ENCODE data around the gene ARHGAP24.

Gene ARHGAP24

DNA sequence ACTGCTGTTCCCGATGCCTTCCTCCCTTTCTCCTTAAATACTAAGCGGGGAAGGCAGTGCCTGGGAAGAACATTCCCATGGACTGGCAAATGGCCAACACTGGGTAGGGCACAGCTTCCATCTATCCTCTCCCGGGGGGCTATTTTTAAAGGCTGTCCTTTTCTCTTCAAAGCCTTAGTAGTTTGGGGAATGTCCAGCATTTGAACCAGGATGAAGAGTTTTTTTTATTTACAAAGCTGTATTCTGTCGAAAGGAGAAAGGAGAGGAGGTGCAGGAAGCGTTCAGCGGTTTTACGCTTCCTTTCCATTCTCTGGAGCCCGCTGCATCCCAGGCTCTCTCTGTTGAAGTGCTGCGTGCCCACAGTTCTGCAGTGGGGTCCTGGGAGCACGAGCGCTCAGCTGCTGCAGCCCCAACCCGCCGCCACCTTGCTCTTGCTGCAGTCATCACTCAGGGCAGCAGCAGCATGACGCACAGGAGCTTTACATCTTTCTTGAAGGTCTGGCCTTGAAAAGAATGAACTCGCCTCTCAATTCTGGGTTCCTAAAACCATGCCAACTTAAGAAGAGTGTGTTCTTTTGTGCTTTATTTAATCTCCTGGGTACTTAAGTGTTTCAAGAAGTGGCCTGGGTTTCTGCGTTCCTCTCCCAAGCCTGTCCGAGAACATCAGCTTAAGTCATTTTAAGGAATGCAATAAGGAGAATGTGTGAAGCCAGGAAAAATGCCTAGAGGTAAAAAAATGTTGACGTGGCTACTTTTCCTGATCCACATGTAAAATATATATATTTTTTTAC is 457.7 kb downstream of the ARHGAP24 start:
- no CpG with 5 or more reads among the region's 18 CpGs for WGBS (ENCODE audit: extremely low coverage, insufficient coverage, low lambda C conversion rate)
- Histone ChIP-seq H3K36me3 (ENCODE audit: control insufficient read depth, insufficient read depth, low read length) (no peaks in the 10 kb centered on the region), H4K5ac (ENCODE audit: low read length) (no peak overlapping the region), H2BK5ac (ENCODE audit: low read length) (no peak overlapping the region), H3K4me2 (ENCODE audit: low read length) (no peak overlapping the region), H2BK120ac (ENCODE audit: low read depth, low read length) (no peak overlapping the region), H3K27me3 (ENCODE audit: insufficient read depth, low read length, poor library complexity) (no peaks in the 10 kb centered on the region), H3K56ac (ENCODE audit: low read length) (no peak overlapping the region), H2AK5ac (ENCODE audit: low read length) (no peak overlapping the region), H3K4me1 (ENCODE audit: control insufficient read depth, low read depth, low read length) (no peaks in the 10 kb centered on the region), H3K23ac (ENCODE audit: low read length) (no peak overlapping the region), H3K79me2 (ENCODE audit: control insufficient read depth, insufficient read depth, low read length) (no peaks in the 10 kb centered on the region), H4K8ac (ENCODE audit: low read depth, low read length) (no peak overlapping the region), H3K4ac (ENCODE audit: low read depth, low read length) (no peak overlapping the region), H3K4me3 (ENCODE audit: low read length) (no peak overlapping the region), H3K79me1 (ENCODE audit: low read length) (no peaks in the 10 kb centered on the region), H3K9ac (ENCODE audit: low read length) (no peak overlapping the region), H3K18ac (ENCODE audit: low read length) (no peak overlapping the region), H3K27ac (ENCODE audit: low read depth, low read length) (no peak overlapping the region), H2BK15ac (replicated peaks; ENCODE audit: low read depth) (no peak overlapping the region)
- DNase-seq = peak; percentile 36

DNA sequence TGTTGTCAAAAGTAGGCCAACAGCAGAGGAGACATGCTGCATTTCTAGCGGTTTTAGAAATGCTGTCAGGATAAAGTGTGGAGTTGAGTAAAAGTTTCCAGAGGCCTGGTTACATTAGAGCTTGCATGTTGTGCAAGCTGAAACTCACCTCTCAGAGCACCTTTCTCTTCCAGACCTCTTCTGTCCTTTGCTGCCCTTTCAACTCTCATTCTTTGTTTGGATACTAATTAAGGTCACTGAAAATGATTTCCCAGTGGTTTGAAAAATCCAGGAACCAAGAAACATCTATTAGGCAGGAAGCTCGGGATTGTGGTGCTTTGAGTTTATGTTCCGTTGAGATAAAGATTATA is 458.3 kb downstream of the ARHGAP24 start:
- H3K4me2 ChIP-seq (ENCODE audit: low read length) = no peak overlapping the region
- no peak overlapping the region for H2AK5ac ChIP-seq (ENCODE audit: low read length)
- no peaks in the 10 kb centered on the region for H3K79me2 ChIP-seq (ENCODE audit: control insufficient read depth, insufficient read depth, low read length)
- H2BK15ac ChIP-seq (replicated peaks; ENCODE audit: low read depth) = no peak overlapping the region
- H3K56ac ChIP-seq (ENCODE audit: low read length) = no peak overlapping the region
- no peak overlapping the region for H3K23ac ChIP-seq (ENCODE audit: low read length)
- no peak overlapping the region for H2BK120ac ChIP-seq (ENCODE audit: low read depth, low read length)
- no peak overlapping the region for H3K4me3 ChIP-seq (ENCODE audit: low read length)
- no peak overlapping the region for H2BK5ac ChIP-seq (ENCODE audit: low read length)
- no CpG with 5 or more reads among the region's 3 CpGs for WGBS (ENCODE audit: extremely low coverage, insufficient coverage, low lambda C conversion rate)
- H3K4me1 ChIP-seq (ENCODE audit: control insufficient read depth, low read depth, low read length) = no peaks in the 10 kb centered on the region
- no peak overlapping the region for H3K4ac ChIP-seq (ENCODE audit: low read depth, low read length)
- H3K79me1 ChIP-seq (ENCODE audit: low read length) = no peaks in the 10 kb centered on the region
- no peak overlapping the region for H3K9ac ChIP-seq (ENCODE audit: low read length)
- no peak for DNase-seq
- no peaks in the 10 kb centered on the region for H3K27me3 ChIP-seq (ENCODE audit: insufficient read depth, low read length, poor library complexity)
- H3K27ac ChIP-seq (ENCODE audit: low read depth, low read length) = no peak overlapping the region
- H3K18ac ChIP-seq (ENCODE audit: low read length) = no peak overlapping the region
- H4K8ac ChIP-seq (ENCODE audit: low read depth, low read length) = no peak overlapping the region
- no peak overlapping the region for H4K5ac ChIP-seq (ENCODE audit: low read length)
- H3K36me3 ChIP-seq (ENCODE audit: control insufficient read depth, insufficient read depth, low read length) = no peaks in the 10 kb centered on the region

DNA sequence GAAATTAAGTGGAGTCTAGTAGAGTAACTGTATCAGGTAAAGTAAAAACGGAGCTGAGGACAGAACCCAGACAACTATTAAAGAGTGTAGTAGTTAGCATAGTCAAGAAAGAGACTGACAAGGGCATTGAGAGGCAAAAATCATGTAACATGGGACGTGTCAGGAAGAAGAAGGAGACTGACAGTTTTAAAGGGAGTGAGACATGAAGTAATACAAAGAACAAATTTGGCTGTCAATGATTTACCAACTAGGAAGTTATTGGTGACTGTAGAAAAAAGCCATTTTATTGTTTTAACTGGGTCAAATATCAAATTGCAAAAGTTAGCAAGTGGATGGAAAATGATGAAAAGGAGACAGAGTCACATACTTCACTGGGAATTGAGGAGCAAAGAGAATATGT is 462.6 kb downstream of the ARHGAP24 start:
- H3K23ac ChIP-seq (ENCODE audit: low read length) = no peak overlapping the region
- no peak overlapping the region for H3K4me3 ChIP-seq (ENCODE audit: low read length)
- H3K18ac ChIP-seq (ENCODE audit: low read length) = no peak overlapping the region
- no peak overlapping the region for H3K9ac ChIP-seq (ENCODE audit: low read length)
- DNase-seq = no peak
- H2BK5ac ChIP-seq (ENCODE audit: low read length) = no peak overlapping the region
- H3K79me2 ChIP-seq (ENCODE audit: control insufficient read depth, insufficient read depth, low read length) = no peaks in the 10 kb centered on the region
- H3K56ac ChIP-seq (ENCODE audit: low read length) = no peak overlapping the region
- H3K4ac ChIP-seq (ENCODE audit: low read depth, low read length) = no peak overlapping the region
- H3K4me2 ChIP-seq (ENCODE audit: low read length) = no peak overlapping the region
- no peak overlapping the region for H2BK15ac ChIP-seq (replicated peaks; ENCODE audit: low read depth)
- no peak overlapping the region for H4K5ac ChIP-seq (ENCODE audit: low read length)
- no peaks in the 10 kb centered on the region for H3K4me1 ChIP-seq (ENCODE audit: control insufficient read depth, low read depth, low read length)
- H2AK5ac ChIP-seq (ENCODE audit: low read length) = no peak overlapping the region
- no peaks in the 10 kb centered on the region for H3K79me1 ChIP-seq (ENCODE audit: low read length)
- no peaks in the 10 kb centered on the region for H3K36me3 ChIP-seq (ENCODE audit: control insufficient read depth, insufficient read depth, low read length)
- no CpG with 5 or more reads among the region's 2 CpGs for WGBS (ENCODE audit: extremely low coverage, insufficient coverage, low lambda C conversion rate)
- H4K8ac ChIP-seq (ENCODE audit: low read depth, low read length) = no peak overlapping the region
- H2BK120ac ChIP-seq (ENCODE audit: low read depth, low read length) = no peak overlapping the region
- H3K27me3 ChIP-seq (ENCODE audit: insufficient read depth, low read length, poor library complexity) = no peaks in the 10 kb centered on the region
- H3K27ac ChIP-seq (ENCODE audit: low read depth, low read length) = no peak overlapping the region

GRCh38 chr4:85938062-85938461 is 463.1 kb downstream of the ARHGAP24 start:
- Histone ChIP-seq H3K27ac (ENCODE audit: low read depth, low read length) (no peak overlapping the region), H3K4me2 (ENCODE audit: low read length) (no peak overlapping the region), H3K4me3 (ENCODE audit: low read length) (no peak overlapping the region), H3K23ac (ENCODE audit: low read length) (no peak overlapping the region), H3K56ac (ENCODE audit: low read length) (no peak overlapping the region), H4K8ac (ENCODE audit: low read depth, low read length) (no peak overlapping the region), H2BK5ac (ENCODE audit: low read length) (no peak overlapping the region), H3K18ac (ENCODE audit: low read length) (no peak overlapping the region), H3K9ac (ENCODE audit: low read length) (no peak overlapping the region), H3K79me1 (ENCODE audit: low read length) (no peaks in the 10 kb centered on the region), H3K36me3 (ENCODE audit: control insufficient read depth, insufficient read depth, low read length) (no peaks in the 10 kb centered on the region), H4K5ac (ENCODE audit: low read length) (no peak overlapping the region), H3K4ac (ENCODE audit: low read depth, low read length) (no peak overlapping the region), H3K27me3 (ENCODE audit: insufficient read depth, low read length, poor library complexity) (no peaks in the 10 kb centered on the region), H2AK5ac (ENCODE audit: low read length) (no peak overlapping the region), H2BK120ac (ENCODE audit: low read depth, low read length) (no peak overlapping the region), H3K4me1 (ENCODE audit: control insufficient read depth, low read depth, low read length) (no peaks in the 10 kb centered on the region), H2BK15ac (replicated peaks; ENCODE audit: low read depth) (no peak overlapping the region), H3K79me2 (ENCODE audit: control insufficient read depth, insufficient read depth, low read length) (no peaks in the 10 kb centered on the region)
- WGBS (ENCODE audit: extremely low coverage, insufficient coverage, low lambda C conversion rate) = no CpG with 5 or more reads among the region's 5 CpGs
- no peak for DNase-seq

- no peak overlapping the region for H3K4me2 ChIP-seq (ENCODE audit: low read length)
- H3K4me3 ChIP-seq (ENCODE audit: low read length) = no peak overlapping the region
- no peak overlapping the region for H3K18ac ChIP-seq (ENCODE audit: low read length)
- no peak overlapping the region for H2BK120ac ChIP-seq (ENCODE audit: low read depth, low read length)
- no peaks in the 10 kb centered on the region for H3K36me3 ChIP-seq (ENCODE audit: control insufficient read depth, insufficient read depth, low read length)
- H4K8ac ChIP-seq (ENCODE audit: low read depth, low read length) = no peak overlapping the region
- whole genome bisulfite sequencing (ENCODE audit: extremely low coverage, insufficient coverage, low lambda C conversion rate) = no CpG with 5 or more reads among the region's 2 CpGs
- H3K56ac ChIP-seq (ENCODE audit: low read length) = no peak overlapping the region
- no peak overlapping the region for H4K5ac ChIP-seq (ENCODE audit: low read length)
- H2AK5ac ChIP-seq (ENCODE audit: low read length) = no peak overlapping the region
- no peaks in the 10 kb centered on the region for H3K4me1 ChIP-seq (ENCODE audit: control insufficient read depth, low read depth, low read length)
- no peak overlapping the region for H3K27ac ChIP-seq (ENCODE audit: low read depth, low read length)
- H2BK5ac ChIP-seq (ENCODE audit: low read length) = no peak overlapping the region
- no peak overlapping the region for H3K4ac ChIP-seq (ENCODE audit: low read depth, low read length)
- no peak overlapping the region for H3K9ac ChIP-seq (ENCODE audit: low read length)
- DNase-seq = no peak
- H3K79me1 ChIP-seq (ENCODE audit: low read length) = no peaks in the 10 kb centered on the region
- H3K79me2 ChIP-seq (ENCODE audit: control insufficient read depth, insufficient read depth, low read length) = no peaks in the 10 kb centered on the region
- H3K27me3 ChIP-seq (ENCODE audit: insufficient read depth, low read length, poor library complexity) = no peaks in the 10 kb centered on the region
- no peak overlapping the region for H2BK15ac ChIP-seq (replicated peaks; ENCODE audit: low read depth)
- H3K23ac ChIP-seq (ENCODE audit: low read length) = no peak overlapping the region
Observed at GRCh38 chr4:85938902-85939301, 464.0 kb downstream of the ARHGAP24 start.

GRCh38 chr4:85939595-85939994 is 464.6 kb downstream of the ARHGAP24 start:
- Histone ChIP-seq H2BK5ac (ENCODE audit: low read length) (no peak overlapping the region), H3K4me3 (ENCODE audit: low read length) (no peak overlapping the region), H3K23ac (ENCODE audit: low read length) (no peak overlapping the region), H3K56ac (ENCODE audit: low read length) (no peak overlapping the region), H4K5ac (ENCODE audit: low read length) (no peak overlapping the region), H2BK15ac (replicated peaks; ENCODE audit: low read depth) (no peak overlapping the region), H3K4ac (ENCODE audit: low read depth, low read length) (no peak overlapping the region), H2AK5ac (ENCODE audit: low read length) (no peak overlapping the region), H2BK120ac (ENCODE audit: low read depth, low read length) (no peak overlapping the region), H3K79me2 (ENCODE audit: control insufficient read depth, insufficient read depth, low read length) (no peaks in the 10 kb centered on the region), H3K18ac (ENCODE audit: low read length) (no peak overlapping the region), H3K4me1 (ENCODE audit: control insufficient read depth, low read depth, low read length) (no peaks in the 10 kb centered on the region), H4K8ac (ENCODE audit: low read depth, low read length) (no peak overlapping the region), H3K79me1 (ENCODE audit: low read length) (no peaks in the 10 kb centered on the region), H3K27ac (ENCODE audit: low read depth, low read length) (no peak overlapping the region), H3K4me2 (ENCODE audit: low read length) (no peak overlapping the region), H3K36me3 (ENCODE audit: control insufficient read depth, insufficient read depth, low read length) (no peaks in the 10 kb centered on the region), H3K9ac (ENCODE audit: low read length) (no peak overlapping the region), H3K27me3 (ENCODE audit: insufficient read depth, low read length, poor library complexity) (no peaks in the 10 kb centered on the region)
- DNase-seq = no peak
- no CpG with 5 or more reads among the region's 6 CpGs for WGBS (ENCODE audit: extremely low coverage, insufficient coverage, low lambda C conversion rate)

All from mesendoderm (in vitro differentiated cells).